Thyroid gland (tissue), 4 donors: Measurements from ENCODE around the gene ATRIP. TPM values are rescaled to one million over a fixed set of nuclear protein-coding genes. Genes with fewer than 3 reads are reported as not detected.
"Not testable (repeated sequence)": the region's sequence is repeated elsewhere in the genome, so short reads cannot be mapped to it uniquely, and the experiment has no call there.

Experiments
- DNase-seq, 2 donors: peaks; one replicate each; pipeline ENCODE4 v3.0.0-alpha.2; 2019
- H3K27ac ChIP-seq, 3 donors: fragments of 200-600 bp; sonication (generic); 1 replicate in 2 of 3; 2 replicates in 1 of 3; pipeline ENCODE4 v1.5.1; 2016 to 2019; ENCODE audit warnings: mild to moderate bottlenecking in 1 of 3, moderate library complexity in 1 of 3
- H3K27me3 ChIP-seq: fragments of 200-600 bp; sonication (generic); one replicate; pipeline ENCODE4 v1.5.1; 2019
- H3K36me3 ChIP-seq, 2 donors: fragments of 200-600 bp; sonication (generic); one replicate each; pipeline ENCODE4 v1.5.1; 2016 to 2019
- H3K4me1 ChIP-seq, 2 donors: fragments of 200-600 bp; sonication (generic); one replicate each; pipeline ENCODE4 v1.5.1; 2017 to 2019
- H3K4me3 ChIP-seq, 3 donors: fragments of 200-600 bp; sonication (generic); replicated peaks in 1 of 3; 1 replicate in 2 of 3; 2 replicates in 1 of 3; pipeline ENCODE4 v1.5.1; 2016; ENCODE audit warnings: mild to moderate bottlenecking in 1 of 3
- H3K9me3 ChIP-seq: fragments of 200-600 bp; sonication (generic); one replicate; pipeline ENCODE4 v1.5.1; 2017
- CTCF ChIP-seq, 6 experiments: fragments of 200-600 bp in 3 of 6; fragments of 450-650 bp in 3 of 6; sonication (generic) in 3 of 6; IDR thresholded peaks; one replicate each; pipeline ENCODE4 v1.5.1; 2016 to 2019; ENCODE audit warnings: antibody characterized with exemption in 6 of 6, mild to moderate bottlenecking in 2 of 6, inconsistent platforms in 1 of 6, moderate library complexity in 1 of 6
- POLR2A ChIP-seq, 2 donors: fragments of 450-650 bp; IDR thresholded peaks; one replicate each; pipeline ENCODE4 v1.6.1; 2017; ENCODE audit warnings: antibody characterized with exemption in 2 of 2, mild to moderate bottlenecking in 2 of 2, moderate library complexity in 1 of 2
- WGBS, 2 donors: methylation state at CpG; one replicate each; pipeline ENCODE4 v1.1.5; 2017; 5-methylcytosine and 5-hydroxymethylcytosine counted together
- intact Hi-C: fragments of 100-400 bp; cut with DNase I; formaldehyde crosslinking; loops from one replicate; pipeline ENCODE4 v1.15.1; 2023
- total RNA-seq, 4 donors: library from RNA; depleted of rRNA; stranded (reverse); fragments of >200 nt; gene quantifications; one replicate each; pipeline ENCODE4 v1.2.3, GENCODE V29; 2016

The ATRIP gene
- total RNA-seq, 4 donors from 2014 or later: 8.4 to 13.9 (median 11.0) TPM

- peak overlapping the region; percentile 46 to 78 (median 55) for H3K4me3 ChIP-seq
- intact Hi-C loops: no loop called here
- H3K36me3 ChIP-seq: peaks cover 11 to 13% of the 10 kb centered on the region in 2 donors
- peak in 1 of 2 donors; percentile 78 for TF ChIP-seq POLR2A (IDR thresholded peaks at IDR 0.05)
- peak in 5 of 6 experiments; percentile 20 to 43 (median 33) for TF ChIP-seq CTCF (IDR thresholded peaks at IDR 0.05)
- H3K4me1 ChIP-seq: peaks cover 18 to 55% of the 10 kb centered on the region in 2 donors
- peak overlapping the region; percentile 94 to 99 (median 96) for H3K27ac ChIP-seq
- no peaks in the 10 kb centered on the region for H3K27me3 ChIP-seq
- peak; percentile 93 to 94 for DNase-seq
- 6% methylated on average over 16 to 17 of the region's 17 CpGs for WGBS, 2 donors
- no peaks in the 10 kb centered on the region for H3K9me3 ChIP-seq
Measured at GRCh38 chr3:48472923-48473616, 26.5 kb downstream of the ATRIP start.

- peaks cover 10% of the 10 kb centered on the region in 2 donors for H3K36me3 ChIP-seq
- no peaks in the 10 kb centered on the region for H3K9me3 ChIP-seq
- WGBS, 2 donors: 74 to 82% methylated on average over 5 of the region's 5 CpGs
- TF ChIP-seq CTCF (IDR thresholded peaks at IDR 0.05) (no peak), POLR2A (IDR thresholded peaks at IDR 0.05) (no peak)
- peak overlapping the region; percentile 94 to 99 (median 96) for H3K27ac ChIP-seq
- no peak overlapping the region for H3K4me3 ChIP-seq
- intact Hi-C loops: no loop called here
- H3K4me1 ChIP-seq: peaks cover 18 to 49% of the 10 kb centered on the region in 2 donors
- no peaks in the 10 kb centered on the region for H3K27me3 ChIP-seq
- no peak for DNase-seq
Measured at GRCh38 chr3:48473617-48473952, 27.0 kb downstream of the ATRIP start.

GRCh38 chr3:48474031-48474430 is 27.5 kb downstream of the ATRIP start:
- H3K27me3 ChIP-seq, DNase-seq, H3K36me3 ChIP-seq, H3K4me3 ChIP-seq, intact Hi-C loops, H3K9me3 ChIP-seq: not testable (repeated sequence)
- WGBS, 2 donors: 95 to 97% methylated on average over 4 of the region's 4 CpGs
- Histone ChIP-seq H3K4me1 (peaks cover 18 to 45% of the 10 kb centered on the region in 2 donors), H3K27ac (peak overlapping the region; percentile 94 to 99 (median 96))

GRCh38 chr3:48474619-48475018 is 28.1 kb downstream of the ATRIP start:
- no peak for DNase-seq
- TF ChIP-seq CTCF (IDR thresholded peaks at IDR 0.05) (no peak), POLR2A (IDR thresholded peaks at IDR 0.05) (no peak)
- intact Hi-C loops: no loop called here
- peaks cover 18 to 44% of the 10 kb centered on the region in 2 donors for H3K4me1 ChIP-seq
- H3K27ac ChIP-seq: peak overlapping the region in 1 of 3 donors; percentile 94
- no peaks in the 10 kb centered on the region for H3K27me3 ChIP-seq
- no peaks in the 10 kb centered on the region for H3K9me3 ChIP-seq
- WGBS, 2 donors: 56 to 71% methylated on average over 4 of the region's 4 CpGs
- no peaks in the 10 kb centered on the region for H3K36me3 ChIP-seq
- H3K4me3 ChIP-seq: no peak overlapping the region

GRCh38 chr3:48475188-48475587 is 28.7 kb downstream of the ATRIP start:
- intact Hi-C loops: no loop called here
- Histone ChIP-seq H3K9me3 (no peaks in the 10 kb centered on the region), H3K27ac (peak overlapping the region in 1 of 3 donors; percentile 94), H3K4me3 (no peak overlapping the region), H3K36me3 (no peaks in the 10 kb centered on the region), H3K27me3 (no peaks in the 10 kb centered on the region), H3K4me1 (peaks cover 18 to 39% of the 10 kb centered on the region in 2 donors)
- WGBS, 2 donors: 85 to 89% methylated on average over 11 of the region's 11 CpGs
- DNase-seq: no peak
- TF ChIP-seq CTCF (IDR thresholded peaks at IDR 0.05): no peak
- TF ChIP-seq POLR2A (IDR thresholded peaks at IDR 0.05): no peak
